HuH-7.5 (cell line): ENCODE data around the gene CDHR2.

Source experiments
- DNase-seq: peaks from one replicate; pipeline ENCODE4 v3.0.0; 2011; ENCODE audit warnings: low spot score

CDHR2 gene

DNA sequence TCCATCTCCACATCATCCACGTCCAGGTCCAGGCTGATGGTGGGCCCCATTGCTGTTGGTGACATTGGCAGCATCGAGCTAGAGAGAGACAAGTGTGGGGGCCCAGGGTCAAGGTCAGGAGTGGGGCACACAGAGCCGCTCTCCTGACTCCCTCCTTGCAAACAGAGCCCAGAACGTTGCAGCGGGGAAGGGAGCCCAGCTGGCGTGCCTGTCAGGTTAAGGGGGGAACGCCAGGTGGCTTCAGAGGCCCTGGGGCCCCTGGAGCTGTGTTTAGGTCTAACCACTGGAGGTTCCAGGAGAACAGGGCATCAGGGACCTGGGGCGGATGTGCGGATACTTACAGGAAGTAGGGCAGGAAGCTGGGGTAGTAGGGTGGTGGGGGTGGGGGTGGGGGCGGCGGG lies 19.4 kb upstream of the CDHR2 start:
- no peak for DNase-seq

DNA sequence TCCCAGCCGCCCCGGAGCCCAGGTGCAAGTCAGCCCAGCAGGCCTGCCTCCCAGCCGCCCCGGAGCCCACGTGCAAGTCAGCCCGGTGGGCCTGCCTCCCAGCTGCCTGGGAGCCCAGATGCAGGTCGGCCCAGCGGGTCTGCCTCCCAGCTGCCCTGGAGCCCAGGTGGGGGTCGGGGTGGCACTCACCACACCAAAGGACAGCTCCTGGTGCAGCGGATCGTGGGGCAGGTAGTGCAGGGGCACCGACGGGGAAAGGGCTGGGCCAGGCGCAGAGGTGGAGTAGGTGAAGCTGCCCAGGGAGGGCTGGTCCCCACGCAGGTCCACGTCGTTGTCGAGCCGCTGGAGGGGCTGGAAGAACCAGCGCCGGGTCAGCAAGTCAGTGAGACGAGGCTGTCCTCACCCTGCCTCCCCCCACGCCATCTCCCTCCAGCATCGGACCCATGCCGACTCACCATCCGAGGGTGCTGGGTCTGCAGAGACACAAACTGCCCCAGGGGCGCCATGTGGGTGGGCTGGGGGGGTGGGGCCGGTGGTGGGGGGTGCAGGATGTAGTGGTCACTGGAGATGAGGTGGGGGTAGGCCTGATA lies 18.7 kb upstream of the CDHR2 start:
- no peak for DNase-seq

DNA sequence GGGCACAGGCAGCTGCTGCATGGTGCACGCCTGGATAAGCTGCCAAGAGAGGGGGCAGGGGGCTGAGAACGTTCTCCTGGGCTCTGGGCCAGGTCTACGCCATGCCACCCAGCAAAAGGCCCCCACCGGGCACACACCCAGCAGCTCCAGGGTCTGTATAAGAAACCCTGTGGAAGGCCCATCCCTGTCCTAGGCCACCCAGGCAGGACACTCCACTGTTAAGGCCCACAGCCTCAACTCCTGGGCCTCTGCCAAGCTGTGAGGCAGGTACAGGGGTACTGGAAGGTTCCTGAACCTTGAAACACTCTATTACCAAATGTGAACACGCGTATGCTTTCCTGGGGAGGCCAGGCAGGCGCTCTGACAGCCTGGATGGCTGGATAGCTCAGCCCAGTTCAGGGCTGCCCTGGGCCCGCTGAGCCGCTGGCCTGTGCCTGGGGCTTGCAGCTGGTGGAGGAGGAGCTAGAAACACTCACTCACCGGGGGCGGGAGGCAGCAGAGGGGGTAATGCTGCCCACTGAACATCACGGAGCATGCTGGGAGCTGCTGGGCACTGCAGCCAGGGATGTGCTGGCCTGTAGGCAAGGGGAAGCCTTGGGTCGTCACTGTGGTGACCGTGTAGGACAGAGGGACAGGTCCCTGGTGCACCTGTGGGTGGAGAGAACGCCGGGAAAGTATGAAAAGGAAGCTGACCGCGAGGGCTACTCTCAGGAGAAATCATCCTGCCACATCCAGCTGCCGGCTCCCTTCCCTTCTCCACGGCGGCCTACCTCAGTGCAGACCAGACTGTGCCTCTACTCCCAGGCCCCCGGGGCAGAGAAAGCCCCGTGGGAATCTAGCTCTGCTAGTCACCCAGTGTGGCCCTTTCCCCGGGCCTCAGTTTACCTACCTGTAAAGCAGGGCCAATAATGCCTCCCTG lies 17.9 kb upstream of the CDHR2 start:
- no peak for DNase-seq

DNA sequence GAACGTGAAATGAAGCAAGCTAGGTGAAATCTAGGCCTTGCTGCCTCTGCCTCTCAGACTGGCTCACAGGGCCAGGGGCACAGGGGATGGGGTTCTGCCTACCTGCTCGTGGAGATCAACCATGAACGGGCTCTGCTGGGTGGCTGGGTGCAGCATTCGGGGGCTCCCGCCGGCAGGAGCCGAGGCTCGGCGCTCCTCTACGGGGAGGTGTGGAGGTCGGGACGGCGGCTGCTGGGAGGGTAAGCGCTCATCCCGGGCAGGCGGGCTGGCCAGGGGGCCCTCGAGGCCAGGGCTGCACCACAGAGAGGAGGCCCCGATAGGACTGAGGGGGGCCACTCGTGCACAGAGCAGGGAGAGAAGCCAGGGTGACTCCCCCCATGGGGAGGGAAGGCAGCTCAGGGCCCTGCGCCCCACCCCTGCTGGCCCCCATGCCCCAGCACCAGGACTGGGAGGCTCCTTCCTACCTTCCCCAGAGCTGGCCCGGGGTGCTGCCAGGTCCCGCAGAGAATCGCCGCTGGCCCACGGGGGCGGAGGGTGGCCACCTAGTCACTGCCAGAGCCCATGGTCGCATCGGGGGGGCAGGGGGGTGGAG lies 17.1 kb upstream of the CDHR2 start:
- no peak for DNase-seq

DNA sequence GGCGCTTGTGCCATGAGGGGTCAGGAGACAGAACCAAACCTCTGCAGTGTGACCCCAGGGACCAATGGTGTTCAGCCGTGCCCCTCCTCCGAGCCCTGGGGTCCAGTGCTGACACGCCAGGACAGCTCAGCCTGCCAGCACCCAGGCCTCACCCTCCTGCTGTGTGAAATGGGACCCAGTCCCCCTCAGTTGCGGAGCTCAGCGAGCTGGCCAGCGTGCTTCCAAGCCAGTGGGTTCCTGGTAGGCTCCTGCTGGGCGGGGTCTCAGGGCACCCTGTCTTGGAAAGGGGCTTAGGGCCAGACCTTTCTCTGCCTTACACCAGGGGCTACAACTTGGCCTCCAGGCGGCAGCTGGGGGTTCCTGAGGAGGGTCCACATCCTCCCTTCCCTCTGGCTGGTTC lies 16.3 kb upstream of the CDHR2 start:
- no peak for DNase-seq

DNA sequence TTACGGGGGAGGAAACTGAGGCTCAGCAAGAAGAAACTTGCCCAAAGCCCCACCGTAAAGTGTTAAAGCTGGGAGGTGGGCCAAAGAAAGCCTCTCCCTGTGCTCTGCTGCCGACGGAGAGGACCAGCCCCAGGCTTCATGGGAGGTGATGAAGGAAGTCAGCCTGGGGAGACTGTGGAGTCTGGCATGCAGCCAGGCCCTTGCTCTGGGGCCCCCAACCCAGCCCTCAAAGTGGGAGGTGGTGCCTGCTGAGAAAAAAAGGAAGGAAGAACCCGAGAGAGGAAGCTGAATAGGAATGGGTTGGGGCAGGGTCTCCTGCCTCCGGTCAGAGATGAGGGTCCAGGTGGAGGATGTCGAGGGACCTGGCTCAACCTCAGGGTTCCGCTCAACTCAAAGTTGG lies 15.8 kb upstream of the CDHR2 start:
- no peak for DNase-seq

DNA sequence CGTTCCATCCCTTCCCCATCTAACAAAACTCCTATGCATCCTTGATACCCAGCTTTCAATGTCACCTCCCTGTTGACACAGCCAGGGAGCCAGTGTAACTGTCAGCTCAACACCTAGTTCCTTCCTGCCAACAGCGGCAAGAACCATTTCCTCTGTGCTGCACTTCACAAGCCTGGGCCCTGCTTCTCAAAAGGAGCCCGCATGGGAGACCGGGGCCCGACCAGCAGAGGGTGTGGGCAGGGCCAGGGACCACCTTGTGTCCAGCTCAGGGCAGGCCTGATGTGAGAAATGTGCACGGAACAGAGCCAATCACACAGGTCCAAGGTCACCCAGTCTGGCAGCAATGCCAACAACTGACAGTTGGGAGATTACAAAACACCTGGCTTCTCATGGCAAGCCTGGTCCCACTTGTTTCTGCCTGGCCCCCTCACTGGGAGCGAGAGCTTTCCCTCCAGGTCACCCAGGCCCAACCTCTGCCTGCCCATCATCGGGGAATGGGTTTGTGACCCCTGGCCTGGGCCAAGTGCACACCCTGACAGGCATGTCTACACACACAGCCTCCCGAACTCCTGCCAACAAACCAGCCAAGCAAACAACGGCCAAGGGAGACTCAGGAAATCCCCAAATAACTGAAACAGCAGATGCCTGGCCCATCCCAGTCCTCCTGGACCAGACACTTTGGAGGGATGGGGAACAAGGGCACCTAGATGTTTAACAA lies 15.1 kb upstream of the CDHR2 start:
- DNase-seq: no peak

DNA sequence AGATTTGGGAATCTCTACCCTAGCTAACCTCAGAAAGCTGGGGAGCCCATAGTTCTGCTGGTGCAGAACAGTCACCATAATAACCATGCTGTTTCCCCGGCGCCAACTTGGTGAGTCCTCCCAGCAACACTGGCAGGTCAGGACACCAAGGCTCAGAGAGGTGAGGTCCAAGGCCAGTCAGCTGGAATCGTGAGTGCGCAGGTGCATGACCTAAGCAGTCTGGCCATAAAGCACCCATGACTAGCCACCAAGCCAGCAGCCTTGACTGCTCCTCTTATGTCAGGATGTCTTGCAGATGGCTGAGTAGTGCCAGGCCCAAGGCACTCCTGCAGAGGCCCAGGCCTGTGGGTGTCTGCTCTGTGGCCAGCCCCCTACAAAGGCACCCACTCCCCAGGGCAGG lies 14.5 kb upstream of the CDHR2 start:
- DNase-seq: no peak

DNA sequence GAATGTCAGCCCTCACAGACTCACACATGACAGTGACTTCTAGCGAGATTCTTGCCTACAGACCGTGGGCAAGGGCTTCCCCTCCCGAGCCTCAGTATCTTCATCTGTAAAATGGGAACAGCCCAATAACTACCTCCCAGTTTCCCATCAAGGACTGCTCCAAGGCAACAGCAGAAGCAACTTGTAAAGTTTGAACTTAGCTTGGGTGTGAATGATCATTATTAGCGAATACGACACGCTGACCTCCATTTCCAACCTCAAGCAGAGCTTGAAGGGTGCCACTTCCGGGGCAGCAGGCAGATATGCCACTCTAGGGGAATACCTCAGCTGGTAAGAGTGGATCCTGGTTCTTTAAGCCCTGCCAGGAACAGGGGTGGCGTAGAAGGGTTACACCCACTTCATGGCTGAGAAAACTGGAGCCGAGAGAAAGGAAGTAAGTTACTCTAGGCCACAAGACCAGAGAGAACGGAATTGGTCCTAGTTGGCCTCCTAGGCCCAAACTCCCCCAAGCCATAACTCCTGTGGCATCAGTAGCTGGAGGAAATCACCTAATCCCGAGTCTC lies 14.0 kb upstream of the CDHR2 start:
- DNase-seq: no peak

DNA sequence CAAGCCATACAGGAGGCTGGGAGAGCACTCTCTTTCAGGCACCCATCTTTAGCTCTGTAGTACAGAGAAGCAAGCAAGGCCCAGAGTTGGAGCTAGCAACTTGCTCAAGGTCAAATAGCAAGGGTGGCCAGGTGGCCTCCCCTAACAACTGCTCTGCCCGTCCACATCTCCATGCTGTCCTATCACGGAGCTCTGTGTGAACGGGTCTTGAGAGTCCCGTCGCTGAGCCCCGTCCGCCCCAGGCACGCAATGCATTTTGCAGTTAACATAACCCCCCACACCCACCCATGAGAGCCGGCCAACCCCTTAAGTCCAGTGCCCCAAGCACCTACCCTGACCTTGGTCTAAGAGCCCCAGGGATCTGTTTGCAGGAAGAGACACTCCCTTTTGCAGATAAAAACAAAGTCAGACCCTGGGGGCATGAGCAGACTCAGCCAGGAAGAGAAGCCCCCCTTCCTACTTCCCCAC lies 13.4 kb upstream of the CDHR2 start:
- DNase-seq: no peak

DNA sequence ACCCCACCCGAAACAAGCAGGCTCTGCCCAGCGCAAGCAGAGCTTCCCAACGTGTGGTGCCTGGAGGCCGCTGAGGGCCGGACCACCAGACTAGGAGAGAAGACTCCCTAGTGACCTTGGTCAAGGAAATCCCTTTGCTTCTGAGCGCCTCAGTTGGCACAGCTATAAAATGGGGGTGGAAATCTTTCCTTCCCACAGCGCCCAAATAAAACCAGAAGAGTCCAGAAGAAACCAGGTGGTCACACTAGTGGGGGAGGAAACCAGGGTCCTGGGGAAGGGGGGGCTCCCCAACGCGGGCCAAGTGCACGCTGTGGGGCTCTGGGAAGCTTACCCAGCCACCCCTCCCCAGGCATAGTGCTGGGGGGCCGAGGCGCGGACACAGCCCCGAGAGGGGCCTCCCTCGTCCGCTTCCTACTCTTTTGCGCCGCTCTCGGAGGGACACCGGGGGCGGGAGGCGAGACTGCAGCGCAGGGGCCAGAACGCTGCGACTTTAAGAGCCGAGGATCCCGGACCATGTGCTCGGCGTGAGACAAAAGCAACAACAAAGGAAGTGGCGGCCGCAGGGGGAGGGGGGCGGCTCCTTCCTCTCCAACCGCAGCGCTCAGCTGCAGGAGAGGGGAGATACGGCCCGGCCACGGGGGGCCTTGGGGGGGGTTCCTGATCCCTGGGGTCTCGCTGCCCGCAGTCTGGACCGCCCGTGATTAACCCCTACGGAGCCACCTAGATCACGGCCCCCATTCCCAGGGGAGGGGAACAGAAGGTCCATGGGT lies 12.8 kb upstream of the CDHR2 start:
- DNase-seq: peak; percentile 74

DNA sequence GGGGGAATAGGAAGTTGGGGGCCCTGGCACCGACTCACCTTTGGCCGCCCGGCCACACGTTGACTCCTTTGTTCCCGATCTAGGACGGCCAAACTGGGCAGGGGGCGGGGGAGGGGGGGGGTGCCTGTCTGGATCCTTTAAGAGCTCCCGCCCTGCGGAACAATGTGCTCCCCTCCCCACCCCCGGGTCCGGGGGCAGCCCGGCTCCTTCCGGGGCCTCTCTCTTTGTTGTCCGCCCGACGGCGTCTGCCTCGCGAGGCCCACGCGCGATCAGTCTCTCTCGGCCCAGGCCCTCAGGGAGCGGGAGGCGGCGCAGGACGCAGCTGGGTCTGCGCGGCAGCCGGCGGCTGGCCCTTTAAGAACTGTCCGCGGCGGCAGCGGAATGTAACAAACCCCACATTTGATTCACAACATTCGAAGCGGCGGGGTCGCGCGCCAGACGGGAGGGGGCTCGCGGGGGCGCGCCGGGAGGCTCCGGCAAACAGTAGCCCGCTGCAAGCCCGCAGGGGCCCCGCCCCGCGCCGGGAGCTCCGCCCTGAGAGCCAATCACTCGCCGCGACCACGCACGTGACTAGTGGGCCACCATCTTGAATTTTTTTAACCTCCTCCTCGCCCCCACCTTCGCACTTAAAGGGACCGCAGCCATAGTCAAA lies 12.1 kb upstream of the CDHR2 start, which contains the start of gene RNF44:
Gene RNF44 (minus strand): TSS at position 501 of the 652 bp plus-strand sequence. CDS start 4,930 bp downstream, outside the sequence.
- DNase-seq: peak; percentile 94

DNA sequence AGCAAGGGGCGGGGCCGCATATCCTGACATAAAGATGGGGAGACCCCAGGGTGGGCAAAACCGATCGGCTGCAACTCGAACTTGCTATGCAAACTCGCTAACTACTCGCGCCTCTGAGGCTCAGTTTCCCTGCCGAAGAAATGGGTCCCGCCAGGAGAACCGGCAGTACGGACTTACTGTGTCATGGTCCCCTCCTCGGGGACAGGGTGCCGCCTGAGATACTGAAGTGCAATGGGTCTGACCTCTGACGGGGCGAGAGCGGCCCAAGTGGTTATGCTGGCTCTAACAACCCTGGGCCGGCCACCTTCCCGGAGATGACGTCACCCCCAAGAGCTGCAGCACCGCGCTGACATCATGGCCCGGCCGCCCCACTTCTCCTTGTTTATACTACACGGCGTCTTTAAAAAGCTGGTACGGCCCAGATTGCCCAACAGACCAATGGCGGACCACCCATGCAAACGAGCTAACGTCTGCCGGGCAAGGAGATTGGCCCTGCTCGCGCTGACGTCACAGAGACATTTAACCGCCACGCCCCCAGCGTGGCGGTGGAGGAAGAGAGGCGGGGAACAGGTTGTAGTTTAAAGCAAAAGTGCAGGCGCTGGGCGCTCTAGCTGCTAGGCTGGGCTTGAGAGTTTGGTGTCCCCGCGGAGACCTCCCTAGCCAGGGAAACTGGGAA lies 11.4 kb upstream of the CDHR2 start:
- DNase-seq: peak; percentile 94

DNA sequence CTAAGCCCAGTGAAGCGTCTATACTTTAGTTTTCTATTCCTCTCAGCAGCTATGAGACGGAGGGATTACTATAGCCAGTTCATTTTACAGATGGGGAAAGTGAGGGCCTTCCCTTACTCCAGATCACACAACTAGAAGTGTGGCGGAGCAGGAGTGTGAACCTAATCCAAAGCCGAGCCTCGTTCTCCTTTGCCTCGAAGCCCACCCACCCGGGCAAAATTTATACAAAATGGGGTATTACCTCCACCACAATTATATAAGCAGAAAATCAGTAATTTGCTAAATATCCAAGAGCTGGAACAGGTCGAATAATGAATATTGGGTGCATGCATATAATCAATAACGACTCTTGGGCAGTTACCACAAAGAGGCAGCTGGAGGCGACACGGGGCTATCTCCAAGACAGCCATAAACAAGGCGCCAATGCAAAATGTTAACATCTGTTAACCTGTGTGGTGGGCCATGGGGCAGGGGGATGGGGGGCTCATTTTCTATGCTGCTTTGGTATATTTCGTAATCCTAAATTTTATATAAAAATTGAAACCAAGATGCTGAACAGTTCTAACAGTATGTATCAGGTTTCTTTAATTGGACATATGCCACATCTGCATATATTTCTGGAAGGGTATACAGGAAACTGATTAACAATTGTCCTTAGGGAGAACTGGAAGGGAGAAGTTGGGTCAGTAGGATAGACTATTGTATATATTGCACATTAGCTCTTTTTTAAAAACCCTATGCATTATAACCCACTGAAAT lies 10.7 kb upstream of the CDHR2 start:
- DNase-seq: no peak

DNA sequence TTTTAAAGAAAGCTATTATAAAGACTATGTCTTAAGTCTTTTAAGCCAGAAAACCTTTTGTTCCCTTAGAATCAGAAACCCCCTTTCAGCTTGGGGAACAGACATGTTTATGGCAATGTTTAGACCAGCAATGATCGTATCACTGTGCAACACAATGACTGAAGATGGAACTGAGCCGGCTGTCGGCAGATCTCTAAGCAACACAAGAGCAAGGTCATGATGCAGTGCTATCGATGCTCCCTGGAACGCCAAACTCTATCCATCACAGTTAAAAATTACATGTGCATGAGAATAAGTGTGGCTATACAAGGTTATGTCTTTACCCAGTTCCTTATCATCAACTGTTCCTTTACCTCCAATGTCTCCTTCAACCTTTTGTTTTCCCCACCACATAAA lies 10.2 kb upstream of the CDHR2 start:
- DNase-seq: no peak

DNA sequence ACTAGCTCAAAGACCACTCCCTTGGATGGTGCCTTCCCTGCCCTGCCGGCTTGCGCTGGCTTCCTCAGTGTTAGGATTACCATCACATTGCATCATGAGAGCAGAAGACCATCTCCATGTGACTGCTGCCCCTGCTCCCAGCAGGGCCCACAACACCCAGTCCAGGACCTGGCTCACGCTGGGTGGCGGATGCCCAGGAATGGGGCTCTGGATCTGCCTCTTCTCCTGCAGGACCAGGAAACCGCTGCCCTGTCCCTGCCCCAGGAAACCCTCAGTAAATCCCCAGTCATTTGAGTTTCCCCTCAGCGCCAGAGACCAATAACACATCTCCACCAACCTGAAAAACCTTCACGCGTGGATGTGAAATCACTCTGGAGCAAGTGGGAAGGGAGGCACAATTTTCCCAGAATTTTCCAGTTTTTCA lies 8.7 kb upstream of the CDHR2 start:
- no peak for DNase-seq

DNA sequence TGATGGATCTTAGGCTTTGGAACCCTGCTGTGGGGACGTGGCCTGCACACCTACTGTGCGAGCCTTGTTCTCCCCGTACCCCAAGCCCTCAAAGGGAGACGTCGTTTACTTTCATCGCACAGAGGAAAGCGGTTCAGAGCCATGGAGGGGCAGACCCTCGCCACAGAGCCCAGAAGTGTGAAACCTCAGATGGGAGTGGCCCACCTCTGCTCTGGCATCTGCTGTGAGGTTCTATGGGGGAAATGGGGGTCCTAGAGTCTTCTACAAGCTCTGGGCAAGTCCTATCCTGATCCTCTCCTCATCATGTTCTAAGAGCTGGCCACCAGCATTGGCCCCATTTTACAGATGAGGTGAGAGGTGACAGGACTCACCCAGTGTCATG lies 8.2 kb upstream of the CDHR2 start:
- DNase-seq: no peak

DNA sequence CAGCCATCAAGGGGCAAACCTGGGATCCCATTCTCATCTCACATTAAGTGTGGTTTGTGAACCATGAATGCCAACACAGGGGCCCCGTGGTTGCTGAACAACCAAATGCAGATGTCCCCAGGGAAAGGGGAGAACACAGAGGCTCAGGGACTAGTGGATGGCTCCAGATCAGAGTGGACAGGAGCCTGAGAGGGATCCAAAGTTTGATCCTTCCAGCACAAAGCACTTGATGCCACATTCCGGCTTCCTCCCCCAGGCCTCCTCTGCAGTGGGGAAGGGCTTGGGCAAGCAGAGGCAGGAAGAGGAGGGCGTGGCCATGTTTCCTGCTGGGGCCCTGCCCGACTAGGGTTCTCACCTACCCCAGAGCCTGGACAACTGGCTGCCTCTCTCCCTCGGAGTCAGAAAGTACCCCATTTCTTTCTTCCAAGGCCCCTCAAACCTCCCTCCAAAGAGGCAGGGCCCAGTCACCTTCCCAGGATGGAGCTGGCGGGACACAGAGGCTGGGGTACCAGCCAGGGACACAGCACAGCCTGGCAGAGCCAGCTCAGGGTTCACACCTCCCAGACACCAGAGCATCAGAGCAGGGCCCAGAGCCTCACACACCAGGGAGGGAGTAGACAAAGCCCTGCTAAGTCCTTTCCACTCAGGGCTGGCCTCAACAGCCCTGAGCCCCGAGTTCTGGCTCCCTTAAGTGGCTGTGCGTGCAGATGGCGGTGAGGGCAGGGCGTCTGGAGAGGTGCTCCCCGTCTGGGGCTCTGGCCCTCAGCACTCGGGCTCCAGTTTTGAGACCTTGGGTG lies 7.6 kb upstream of the CDHR2 start:
- DNase-seq: no peak
